ENCODE results near the gene GNAQ.

- TF ChIP-seq CTCF (conservative IDR thresholded peaks at IDR 0.05; ENCODE audit: low read depth, low read length) (no peak), EZH2phosphoT487 (IDR thresholded peaks at IDR 0.05; ENCODE audit: borderline replicate concordance, low read length) (no peak), EZH2 (IDR thresholded peaks at IDR 0.05; ENCODE audit: low read length, unreplicated experiment) (no peak)
Observed at GRCh38 chr9:77946296-77946695, 85.3 kb downstream of the GNAQ start.
